ENCODE results near the gene BTG2. TPM values are rescaled to one million over a fixed set of nuclear protein-coding genes. Genes with fewer than 3 reads are reported as not detected.
"Not testable (repeated sequence)": the region's sequence is repeated elsewhere in the genome, so short reads cannot be mapped to it uniquely, and the experiment has no call there.

Gene BTG2
- total RNA-seq, 1 donor from 2014 or later: 32.4 TPM

DNA sequence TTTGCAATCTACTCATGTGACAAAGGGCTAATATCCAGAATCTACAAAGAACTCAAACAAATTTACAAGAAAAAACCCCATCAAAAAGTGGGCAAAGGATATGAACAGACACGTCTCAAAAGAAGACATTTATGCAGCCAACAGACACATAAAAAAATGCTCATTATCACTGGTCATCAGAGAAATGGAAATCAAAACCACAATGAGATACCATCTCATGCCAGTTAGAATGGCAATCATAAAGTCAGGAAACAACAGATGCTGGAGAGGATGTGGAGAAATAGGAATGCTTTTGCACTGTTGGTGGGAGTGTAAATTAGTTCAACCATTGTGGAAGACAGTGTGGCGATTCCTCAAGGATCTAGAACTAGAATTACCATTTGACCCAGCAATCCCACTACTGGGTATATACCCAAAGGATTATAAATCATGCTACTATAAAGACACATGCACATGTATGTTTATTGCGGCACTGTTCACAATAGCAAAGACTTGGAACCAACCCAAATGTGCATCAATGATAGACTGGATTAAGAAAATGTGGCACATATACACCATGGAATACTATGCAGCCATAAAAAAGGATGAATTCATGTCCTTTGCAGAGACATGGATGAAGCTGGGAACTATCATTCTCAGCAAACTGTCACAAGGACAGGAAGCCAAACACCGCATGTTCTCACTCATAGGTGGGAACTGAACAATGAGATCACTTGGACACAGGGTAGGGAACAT is 8.9 kb downstream of the BTG2 start:
- H3K27ac ChIP-seq (ENCODE audit: low read depth, low read length); H3K4me3 ChIP-seq (ENCODE audit: low read length in 3 of 3); H3K9ac ChIP-seq (ENCODE audit: low read depth in 1 of 3, low read length in 3 of 3); H3K27me3 ChIP-seq (ENCODE audit: control insufficient read depth in 3 of 3, insufficient read depth in 3 of 3, low read length in 3 of 3); H3K36me3 ChIP-seq (ENCODE audit: control insufficient read depth in 3 of 3, insufficient read depth in 3 of 3, low read length in 3 of 3); H3K9me3 ChIP-seq (ENCODE audit: control insufficient read depth in 3 of 3, low read length in 3 of 3): not testable (repeated sequence)
- H3K4me1 ChIP-seq (ENCODE audit: control insufficient read depth in 3 of 3, insufficient read depth in 3 of 3, low read length in 3 of 3): peaks cover 5 to 12% (median 8%) of the 10 kb centered on the region in 3 donors

DNA sequence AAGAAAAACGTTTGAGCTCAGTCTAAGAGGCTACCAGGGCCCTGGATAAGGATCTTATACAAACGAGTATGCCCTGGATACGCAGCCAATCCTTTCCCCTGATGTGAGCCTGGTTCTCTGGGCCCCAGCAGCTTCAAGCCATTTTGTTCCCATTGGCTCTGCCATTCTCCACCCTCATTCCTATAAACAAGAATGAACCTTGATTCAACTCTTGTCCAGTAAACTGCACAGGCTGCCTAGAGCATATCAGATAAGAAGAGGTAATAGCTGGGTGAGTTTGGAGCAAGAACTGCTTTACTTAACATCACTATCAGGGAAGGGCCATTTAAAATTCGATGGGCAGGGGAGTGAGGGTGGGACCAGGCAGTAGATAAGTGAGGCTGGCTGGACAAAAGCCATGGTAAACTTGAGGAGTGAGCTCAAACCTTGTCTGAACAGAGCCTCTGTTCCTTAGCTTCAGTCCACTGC is 11.3 kb downstream of the BTG2 start:
- Histone ChIP-seq H3K9ac (ENCODE audit: low read depth in 1 of 3, low read length in 3 of 3) (no peak overlapping the region), H3K36me3 (ENCODE audit: control insufficient read depth in 3 of 3, insufficient read depth in 3 of 3, low read length in 3 of 3) (no peaks in the 10 kb centered on the region), H3K4me3 (ENCODE audit: low read length in 3 of 3) (no peak overlapping the region), H3K4me1 (ENCODE audit: control insufficient read depth in 3 of 3, insufficient read depth in 3 of 3, low read length in 3 of 3) (peaks cover 7 to 14% (median 14%) of the 10 kb centered on the region in 3 donors), H3K27ac (ENCODE audit: low read depth, low read length) (no peak overlapping the region), H3K27me3 (ENCODE audit: control insufficient read depth in 3 of 3, insufficient read depth in 3 of 3, low read length in 3 of 3) (no peaks in the 10 kb centered on the region), H3K9me3 (ENCODE audit: control insufficient read depth in 3 of 3, low read length in 3 of 3) (no peaks in the 10 kb centered on the region)

DNA sequence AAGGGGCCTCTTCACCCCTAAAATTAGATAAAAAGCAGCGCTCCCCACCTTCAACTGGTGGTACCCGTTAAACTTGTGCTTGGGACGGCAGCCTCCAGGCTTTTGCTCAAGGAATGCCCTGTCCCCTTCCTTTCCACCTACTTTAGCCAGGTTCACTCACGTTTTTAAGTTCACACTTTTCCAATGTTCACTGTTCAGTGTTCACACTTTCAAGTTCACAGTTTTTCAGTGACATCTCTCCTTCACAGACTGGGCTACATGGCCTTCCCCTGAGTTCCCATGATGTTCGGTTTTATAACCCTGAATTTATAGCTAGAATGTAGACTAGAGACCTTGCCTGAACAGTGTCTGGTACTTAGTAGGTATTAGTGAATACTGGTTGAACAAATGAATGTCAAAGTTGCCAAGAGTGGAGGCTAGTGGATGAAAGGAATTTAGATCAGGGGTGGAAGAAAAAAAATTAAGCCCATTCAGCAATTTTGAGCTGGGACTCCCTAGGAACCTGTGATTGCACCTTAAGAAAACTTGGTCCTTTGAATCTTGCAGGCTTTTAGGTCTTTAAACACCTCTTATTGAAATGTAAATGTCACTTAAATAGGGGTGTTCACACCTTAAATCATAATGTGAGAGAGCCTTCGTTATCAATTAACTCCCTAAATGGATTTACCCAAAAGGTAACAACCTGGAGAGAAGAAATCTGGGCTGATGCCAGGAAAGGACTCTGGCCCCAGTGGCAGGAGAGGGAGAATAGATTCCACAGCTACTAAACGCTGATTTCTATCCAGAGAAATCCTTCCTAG is 12.3 kb downstream of the BTG2 start:
- Histone ChIP-seq H3K4me1 (ENCODE audit: control insufficient read depth in 3 of 3, insufficient read depth in 3 of 3, low read length in 3 of 3) (peaks cover 10 to 21% (median 14%) of the 10 kb centered on the region in 3 donors), H3K27ac (ENCODE audit: low read depth, low read length) (no peak overlapping the region), H3K36me3 (ENCODE audit: control insufficient read depth in 3 of 3, insufficient read depth in 3 of 3, low read length in 3 of 3) (no peaks in the 10 kb centered on the region), H3K27me3 (ENCODE audit: control insufficient read depth in 3 of 3, insufficient read depth in 3 of 3, low read length in 3 of 3) (no peaks in the 10 kb centered on the region), H3K9ac (ENCODE audit: low read depth in 1 of 3, low read length in 3 of 3) (no peak overlapping the region), H3K4me3 (ENCODE audit: low read length in 3 of 3) (no peak overlapping the region), H3K9me3 (ENCODE audit: control insufficient read depth in 3 of 3, low read length in 3 of 3) (no peaks in the 10 kb centered on the region)

DNA sequence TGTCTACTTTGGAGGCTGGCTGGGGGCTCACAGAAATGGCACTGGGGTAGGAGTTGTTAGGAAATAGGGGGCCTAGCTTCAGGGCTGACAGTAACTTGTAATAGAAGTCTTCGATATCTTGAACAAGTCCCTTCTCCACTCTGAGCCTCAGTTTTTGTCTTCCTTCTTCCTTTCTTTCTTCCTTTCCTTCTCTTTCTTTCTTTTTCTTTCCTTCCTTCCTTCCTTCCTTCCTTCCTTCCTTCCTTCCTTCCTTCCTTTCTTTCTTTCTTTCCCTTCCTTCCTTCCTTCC is 12.9 kb downstream of the BTG2 start:
- Histone ChIP-seq H3K9me3 (ENCODE audit: control insufficient read depth in 3 of 3, low read length in 3 of 3) (no peaks in the 10 kb centered on the region), H3K9ac (ENCODE audit: low read depth in 1 of 3, low read length in 3 of 3) (no peak overlapping the region), H3K27me3 (ENCODE audit: control insufficient read depth in 3 of 3, insufficient read depth in 3 of 3, low read length in 3 of 3) (no peaks in the 10 kb centered on the region), H3K36me3 (ENCODE audit: control insufficient read depth in 3 of 3, insufficient read depth in 3 of 3, low read length in 3 of 3) (no peaks in the 10 kb centered on the region), H3K4me1 (ENCODE audit: control insufficient read depth in 3 of 3, insufficient read depth in 3 of 3, low read length in 3 of 3) (peaks cover 13 to 26% (median 16%) of the 10 kb centered on the region in 3 donors), H3K27ac (ENCODE audit: low read depth, low read length) (no peak overlapping the region), H3K4me3 (ENCODE audit: low read length in 3 of 3) (no peak overlapping the region)

DNA sequence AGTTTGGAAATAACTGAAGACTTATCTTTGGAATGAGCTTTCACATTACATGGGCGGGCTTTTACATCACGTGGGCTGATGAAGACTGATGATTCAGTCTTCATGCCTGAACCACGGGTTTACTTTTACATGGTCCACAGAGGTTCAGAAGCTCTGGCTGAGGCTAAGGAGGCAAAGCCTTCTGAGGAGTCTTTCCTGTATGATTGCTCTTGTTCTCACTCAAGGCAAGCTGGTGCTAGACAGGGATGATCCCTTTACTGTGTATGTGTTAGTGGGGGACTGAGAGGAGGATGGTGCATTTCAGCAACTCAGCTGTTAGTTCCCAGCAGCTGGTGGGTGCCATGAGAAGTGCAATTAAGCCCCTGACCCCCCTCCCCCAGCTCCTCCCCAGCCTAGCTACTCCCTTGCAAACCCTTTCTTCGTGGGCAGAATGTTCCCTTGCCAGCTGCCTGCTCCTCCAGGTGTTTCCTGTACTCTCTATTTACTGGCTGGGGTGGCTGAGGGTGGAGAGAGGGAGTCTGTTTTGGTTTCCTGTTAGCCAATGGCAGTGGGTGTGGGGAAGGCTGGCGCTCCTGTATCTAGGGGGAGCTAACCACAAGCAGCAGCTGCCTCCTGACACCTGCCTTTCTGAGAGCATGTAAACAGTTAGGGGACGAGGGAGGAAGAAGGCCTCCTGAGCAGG is 15.4 kb downstream of the BTG2 start:
- no peaks in the 10 kb centered on the region for H3K27me3 ChIP-seq (ENCODE audit: control insufficient read depth in 3 of 3, insufficient read depth in 3 of 3, low read length in 3 of 3)
- H3K27ac ChIP-seq (ENCODE audit: low read depth, low read length): peak overlapping the region; percentile 57
- H3K36me3 ChIP-seq (ENCODE audit: control insufficient read depth in 3 of 3, insufficient read depth in 3 of 3, low read length in 3 of 3): no peaks in the 10 kb centered on the region
- no peak overlapping the region for H3K9ac ChIP-seq (ENCODE audit: low read depth in 1 of 3, low read length in 3 of 3)
- H3K9me3 ChIP-seq (ENCODE audit: control insufficient read depth in 3 of 3, low read length in 3 of 3): no peaks in the 10 kb centered on the region
- H3K4me3 ChIP-seq (ENCODE audit: low read length in 3 of 3): peak overlapping the region in 1 of 3 donors; percentile 9
- H3K4me1 ChIP-seq (ENCODE audit: control insufficient read depth in 3 of 3, insufficient read depth in 3 of 3, low read length in 3 of 3): peaks cover 34 to 50% (median 38%) of the 10 kb centered on the region in 3 donors

DNA sequence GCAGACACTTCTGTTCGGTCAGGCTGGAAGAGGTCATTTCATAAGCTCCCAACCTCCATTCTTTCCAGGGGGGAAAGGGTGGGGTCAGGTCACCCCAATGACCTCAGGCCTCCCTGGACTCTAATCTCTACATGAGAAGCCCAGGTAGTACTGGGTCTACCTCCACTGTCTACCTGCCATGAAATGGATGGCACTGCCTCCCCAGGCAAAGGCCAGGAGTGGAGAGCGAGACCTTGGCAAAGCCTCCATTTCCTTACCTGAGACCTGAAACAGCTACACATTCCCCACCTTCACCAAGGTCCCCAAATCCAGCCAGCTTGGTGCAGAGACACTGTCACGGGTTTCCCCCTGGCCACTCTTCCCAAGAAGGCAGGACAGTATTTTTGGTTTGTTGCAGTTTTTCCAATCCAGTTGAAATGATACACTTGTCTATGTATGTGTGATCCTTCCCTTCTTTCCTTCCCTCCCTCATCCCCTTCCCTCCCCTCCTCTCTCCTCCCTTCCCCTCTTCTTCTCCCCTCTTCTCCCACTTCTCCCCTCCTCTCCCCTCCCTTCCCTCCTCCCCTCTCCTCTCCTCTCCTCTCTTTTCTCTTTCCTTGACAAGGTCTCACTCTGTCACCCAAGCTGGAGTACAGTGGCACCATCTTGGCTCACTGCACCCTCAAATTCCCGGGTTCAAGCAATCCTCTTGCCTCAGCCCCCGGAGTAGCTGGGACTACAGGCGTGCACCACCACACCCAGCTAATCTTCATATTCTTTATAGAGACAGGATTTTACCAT is 16.1 kb downstream of the BTG2 start:
- H3K27ac ChIP-seq (ENCODE audit: low read depth, low read length): peak overlapping the region; percentile 57

DNA sequence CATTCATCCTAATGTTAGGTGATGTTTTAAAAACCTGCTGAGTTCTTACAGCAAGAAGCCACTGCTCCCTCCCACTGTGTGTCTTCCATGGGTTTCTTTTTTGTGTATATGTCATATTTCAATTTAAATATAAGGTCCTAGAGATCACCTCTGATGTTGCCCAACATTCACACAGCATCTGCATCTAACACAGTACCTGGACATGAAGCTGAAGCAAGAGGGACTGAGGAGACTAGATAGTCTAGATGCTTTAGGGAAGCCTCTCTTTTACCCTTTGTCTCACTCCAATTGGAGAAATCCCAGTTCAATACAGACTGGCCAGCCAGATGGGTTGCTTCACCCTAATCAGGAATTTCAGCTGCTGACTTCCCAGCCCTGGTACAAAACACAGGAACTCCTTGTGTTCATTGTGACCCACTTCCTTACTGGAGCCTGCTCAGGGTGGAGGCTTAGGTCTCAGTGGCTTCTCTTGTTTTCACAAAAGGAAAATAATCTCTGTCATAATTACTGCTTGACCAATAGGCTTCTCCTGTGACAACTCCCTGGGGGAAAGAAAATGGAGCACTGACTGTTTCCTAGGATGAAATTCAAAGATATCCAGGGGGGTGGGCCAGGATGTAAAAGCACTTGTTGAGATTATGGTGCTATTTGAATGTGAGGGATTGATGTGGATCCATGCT is 17.3 kb downstream of the BTG2 start:
- no peaks in the 10 kb centered on the region for H3K27me3 ChIP-seq (ENCODE audit: control insufficient read depth in 3 of 3, insufficient read depth in 3 of 3, low read length in 3 of 3)
- no peaks in the 10 kb centered on the region for H3K9me3 ChIP-seq (ENCODE audit: control insufficient read depth in 3 of 3, low read length in 3 of 3)
- H3K4me3 ChIP-seq (ENCODE audit: low read length in 3 of 3): no peak overlapping the region
- H3K27ac ChIP-seq (ENCODE audit: low read depth, low read length): peak overlapping the region; percentile 57
- no peaks in the 10 kb centered on the region for H3K36me3 ChIP-seq (ENCODE audit: control insufficient read depth in 3 of 3, insufficient read depth in 3 of 3, low read length in 3 of 3)
- H3K4me1 ChIP-seq (ENCODE audit: control insufficient read depth in 3 of 3, insufficient read depth in 3 of 3, low read length in 3 of 3): peaks cover 46 to 63% (median 46%) of the 10 kb centered on the region in 3 donors
- no peak overlapping the region for H3K9ac ChIP-seq (ENCODE audit: low read depth in 1 of 3, low read length in 3 of 3)

More for the DNA sequence above, 16.1 kb downstream of the BTG2 start:
- H3K9ac ChIP-seq (ENCODE audit: low read depth in 1 of 3, low read length in 3 of 3): no peak overlapping the region
- peaks cover 38 to 55% (median 39%) of the 10 kb centered on the region in 3 donors for H3K4me1 ChIP-seq (ENCODE audit: control insufficient read depth in 3 of 3, insufficient read depth in 3 of 3, low read length in 3 of 3)
- H3K27me3 ChIP-seq (ENCODE audit: control insufficient read depth in 3 of 3, insufficient read depth in 3 of 3, low read length in 3 of 3): no peaks in the 10 kb centered on the region
- H3K36me3 ChIP-seq (ENCODE audit: control insufficient read depth in 3 of 3, insufficient read depth in 3 of 3, low read length in 3 of 3): no peaks in the 10 kb centered on the region
- H3K4me3 ChIP-seq (ENCODE audit: low read length in 3 of 3): peak overlapping the region in 1 of 3 donors; percentile 9
- H3K9me3 ChIP-seq (ENCODE audit: control insufficient read depth in 3 of 3, low read length in 3 of 3): no peaks in the 10 kb centered on the region

DNA sequence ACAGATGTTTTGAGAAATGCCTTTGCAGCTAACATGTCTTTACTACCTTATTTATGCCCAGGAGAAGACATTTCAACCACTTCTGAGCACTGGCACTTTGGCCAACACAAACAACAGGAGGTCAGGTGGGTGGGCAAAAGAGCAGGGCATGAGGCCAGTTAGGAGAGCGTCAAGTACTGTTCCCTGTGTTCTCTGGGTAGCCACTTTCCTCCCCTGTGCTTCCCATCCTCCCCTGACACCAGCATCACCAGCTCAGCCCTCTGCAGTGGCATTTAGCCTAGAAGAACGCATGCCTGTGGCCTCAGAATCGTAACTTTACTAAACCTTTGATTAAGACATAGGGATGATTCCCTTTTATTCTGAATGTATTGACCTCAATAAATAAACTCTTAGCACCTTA is 18.3 kb downstream of the BTG2 start:
- no peaks in the 10 kb centered on the region for H3K36me3 ChIP-seq (ENCODE audit: control insufficient read depth in 3 of 3, insufficient read depth in 3 of 3, low read length in 3 of 3)
- no peak overlapping the region for H3K4me3 ChIP-seq (ENCODE audit: low read length in 3 of 3)
- peaks cover 50 to 68% (median 52%) of the 10 kb centered on the region in 3 donors for H3K4me1 ChIP-seq (ENCODE audit: control insufficient read depth in 3 of 3, insufficient read depth in 3 of 3, low read length in 3 of 3)
- peak overlapping the region; percentile 57 for H3K27ac ChIP-seq (ENCODE audit: low read depth, low read length)
- peak overlapping the region in 1 of 3 donors; percentile 54 for H3K9ac ChIP-seq (ENCODE audit: low read depth in 1 of 3, low read length in 3 of 3)
- H3K9me3 ChIP-seq (ENCODE audit: control insufficient read depth in 3 of 3, low read length in 3 of 3): no peaks in the 10 kb centered on the region
- H3K27me3 ChIP-seq (ENCODE audit: control insufficient read depth in 3 of 3, insufficient read depth in 3 of 3, low read length in 3 of 3): no peaks in the 10 kb centered on the region

Data from skeletal muscle tissue (tissue), 4 donors.